ENCODE data around the gene DBH.

DNA sequence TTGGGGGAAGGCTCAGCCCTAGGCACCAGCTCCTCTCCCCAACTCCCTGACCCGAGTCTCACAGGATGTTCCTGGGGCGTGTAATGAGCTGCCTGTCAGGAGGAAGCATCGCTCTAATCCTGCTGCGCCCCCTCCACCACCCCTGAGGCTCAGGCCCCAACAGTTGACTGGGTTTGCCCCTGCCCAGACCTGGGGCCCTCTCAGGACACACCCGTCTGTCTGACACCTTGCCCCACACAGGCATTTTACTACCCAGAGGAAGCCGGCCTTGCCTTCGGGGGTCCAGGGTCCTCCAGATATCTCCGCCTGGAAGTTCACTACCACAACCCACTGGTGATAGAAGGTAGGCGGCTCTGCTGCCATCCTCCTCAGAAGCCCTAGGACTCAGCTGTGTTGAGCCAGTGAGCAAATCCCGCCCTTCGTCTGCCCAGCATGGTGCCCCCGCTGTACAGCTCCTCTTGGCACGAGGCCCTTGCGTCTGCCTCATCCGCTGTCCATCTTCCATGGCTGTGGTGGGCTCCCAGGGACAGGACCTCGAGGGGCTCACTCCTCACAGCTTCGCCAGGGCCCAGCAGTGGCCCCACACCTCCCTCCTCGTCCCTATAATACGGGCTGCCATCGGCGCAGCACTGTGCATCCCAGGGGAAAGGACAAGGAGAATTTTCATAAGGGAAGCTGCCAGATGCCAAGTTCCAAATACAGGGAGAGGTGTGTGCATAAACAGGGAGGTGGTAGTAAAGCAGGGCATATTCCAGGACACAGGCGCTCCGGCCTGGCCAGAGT is 8.0 kb downstream of the DBH start:
- no peak for TF ChIP-seq ZNF70 (CRISPR knock-in tag; IDR thresholded peaks at IDR 0.05)
- TF ChIP-seq PATZ1 (CRISPR knock-in tag; IDR thresholded peaks at IDR 0.05; ENCODE audit: borderline replicate concordance) = no peak

Data from SK-N-SH treated with all-trans-retinoic acid at 6 μM for 48 hours (cell line).